GM21390 (cell line): Measurements from ENCODE around the gene ARHGAP8.

Experiments used
- ATAC-seq: cut with Tn5 transposase; IDR thresholded peaks from one replicate; pipeline ENCODE4 v1.9.1; 2021; ENCODE audit not compliant: unreplicated experiment

The ARHGAP8 gene

DNA sequence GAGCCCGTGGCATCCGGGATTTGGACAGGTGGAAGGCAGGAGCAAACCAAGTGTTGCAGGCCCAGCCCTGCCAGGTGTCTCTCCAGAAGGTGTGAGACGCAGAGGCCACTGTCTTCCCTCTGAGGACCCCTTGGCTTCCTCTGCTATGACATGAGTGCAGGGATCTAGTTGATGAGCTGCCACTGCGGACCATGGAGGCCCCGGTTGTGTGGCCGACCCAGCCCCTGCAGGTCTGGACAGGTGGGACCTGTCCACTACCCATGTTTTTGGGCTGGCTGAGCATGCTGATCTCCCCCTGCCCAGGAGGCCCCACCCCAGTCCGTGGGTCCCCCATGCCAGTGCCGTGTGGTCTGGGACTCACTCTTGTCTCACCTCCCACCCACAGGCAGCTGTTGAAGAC lies 27.5 kb upstream of the ARHGAP8 start:
- no peak for ATAC-seq

DNA sequence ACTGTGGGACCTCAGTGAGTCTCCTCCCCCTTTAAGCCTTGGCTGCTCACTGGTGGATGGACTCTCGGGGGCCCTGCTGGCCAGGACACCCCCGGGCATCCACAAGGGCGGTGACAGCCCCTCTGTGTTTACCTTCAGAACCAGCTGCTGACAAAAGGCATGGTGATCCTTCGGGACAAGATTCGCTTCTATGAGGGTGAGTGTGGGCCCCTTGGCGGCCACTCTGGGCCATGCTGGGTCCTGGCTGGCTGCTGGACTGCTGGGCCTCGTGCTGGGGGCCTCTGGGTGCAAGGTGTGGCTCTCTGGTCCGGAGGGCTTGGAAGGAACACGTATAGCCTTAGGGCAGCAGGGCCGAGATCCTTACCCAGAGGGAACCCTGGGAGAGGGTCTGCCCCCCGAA lies 25.9 kb upstream of the ARHGAP8 start:
- no peak for ATAC-seq

DNA sequence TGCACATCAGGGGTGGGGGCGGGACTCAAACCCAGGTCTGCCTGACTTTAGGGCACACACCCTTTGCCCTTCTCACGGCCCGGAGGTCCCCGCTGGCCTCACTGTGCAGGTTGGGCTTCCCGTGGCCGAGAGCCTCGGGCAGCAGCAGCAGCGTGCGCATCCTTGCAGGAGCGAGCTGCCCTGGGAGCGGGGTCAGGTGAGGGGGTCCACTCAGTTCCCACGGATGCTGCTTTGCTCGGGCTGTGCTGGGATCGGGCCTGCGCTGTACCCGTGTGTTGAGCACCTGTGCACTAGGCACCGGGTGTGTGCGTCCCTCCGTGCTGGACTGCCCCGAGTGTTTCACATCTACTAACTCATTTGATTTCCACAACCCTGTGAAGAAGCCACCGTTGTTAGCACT lies 25.2 kb upstream of the ARHGAP8 start:
- ATAC-seq = no peak

DNA sequence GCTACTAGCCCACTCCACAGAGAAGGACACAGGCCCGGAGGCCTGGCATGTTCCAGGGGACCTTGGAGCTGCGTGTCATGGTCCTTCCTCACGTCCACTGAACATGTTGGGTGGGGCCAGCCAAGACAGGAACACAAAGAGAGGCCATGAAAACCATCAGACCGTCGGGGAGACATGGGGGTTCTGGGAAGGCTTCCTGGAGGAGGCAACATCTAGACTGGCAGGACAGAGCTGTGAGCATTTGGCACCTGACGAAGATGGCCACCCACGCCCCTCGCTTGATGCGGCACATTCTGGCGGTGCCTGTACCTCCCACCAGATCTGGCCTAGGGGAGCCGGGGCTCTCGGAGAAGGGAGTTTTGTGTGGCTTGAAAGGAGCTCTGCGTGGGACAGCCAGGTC lies 24.7 kb upstream of the ARHGAP8 start:
- no peak for ATAC-seq

DNA sequence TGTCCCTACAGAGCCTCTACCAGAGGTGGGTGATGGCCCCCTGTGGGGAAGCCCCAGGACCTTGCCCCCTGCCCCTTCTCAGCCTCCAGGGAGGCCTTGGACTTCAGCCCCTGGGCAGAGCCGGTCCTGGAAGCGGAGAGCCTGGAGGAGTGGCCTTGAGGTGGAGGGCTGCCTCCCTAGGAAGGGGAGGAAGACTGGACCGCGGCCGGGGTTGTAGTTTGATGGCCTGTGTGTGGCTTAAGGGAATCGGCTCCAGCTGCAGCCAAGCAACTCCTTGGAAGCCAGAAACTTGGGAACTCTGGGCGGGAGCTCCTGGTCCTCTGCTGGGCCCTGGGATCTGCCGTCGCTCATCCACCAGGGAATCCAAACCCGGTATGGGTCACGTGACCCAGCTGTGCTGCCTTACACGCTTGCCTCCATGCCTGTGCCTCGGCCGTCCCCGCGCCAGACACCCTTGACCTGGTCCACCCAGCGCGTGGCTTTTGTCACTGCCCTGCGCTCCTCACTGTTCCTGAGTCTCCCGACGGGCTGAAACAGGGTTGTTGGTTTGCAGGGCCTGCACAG lies 23.5 kb upstream of the ARHGAP8 start:
- ATAC-seq = no peak

DNA sequence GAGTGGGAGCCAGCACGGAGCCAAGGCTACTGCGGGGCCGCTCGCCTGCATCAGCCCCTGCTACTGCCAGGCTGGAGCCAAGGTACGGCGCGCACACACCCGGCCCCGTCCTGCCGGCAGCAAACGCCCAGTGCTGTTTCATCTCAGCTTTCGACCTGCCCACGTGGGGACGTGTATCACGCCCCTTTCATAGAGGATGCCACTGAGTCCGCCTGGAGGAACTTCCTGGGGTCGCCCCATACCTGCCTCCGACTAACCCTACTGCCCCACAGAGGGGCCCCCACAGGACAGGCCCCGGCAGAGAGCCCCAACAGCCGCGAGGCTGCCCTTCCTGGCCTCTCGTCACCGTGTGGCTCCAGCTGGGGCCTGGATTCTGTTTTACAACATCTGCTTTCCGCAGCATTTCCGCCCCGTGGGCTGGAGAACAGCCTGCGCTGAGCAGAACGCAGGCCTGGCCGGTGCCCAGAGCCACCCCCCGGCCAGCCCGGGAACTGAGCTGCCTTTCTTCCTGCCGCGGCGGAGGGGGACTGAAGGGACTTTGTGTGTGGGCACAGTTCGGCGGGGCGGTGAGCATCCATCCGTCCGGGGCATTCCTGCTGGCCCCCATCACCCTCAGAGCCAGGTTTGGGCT lies 22.9 kb upstream of the ARHGAP8 start:
- no peak for ATAC-seq

DNA sequence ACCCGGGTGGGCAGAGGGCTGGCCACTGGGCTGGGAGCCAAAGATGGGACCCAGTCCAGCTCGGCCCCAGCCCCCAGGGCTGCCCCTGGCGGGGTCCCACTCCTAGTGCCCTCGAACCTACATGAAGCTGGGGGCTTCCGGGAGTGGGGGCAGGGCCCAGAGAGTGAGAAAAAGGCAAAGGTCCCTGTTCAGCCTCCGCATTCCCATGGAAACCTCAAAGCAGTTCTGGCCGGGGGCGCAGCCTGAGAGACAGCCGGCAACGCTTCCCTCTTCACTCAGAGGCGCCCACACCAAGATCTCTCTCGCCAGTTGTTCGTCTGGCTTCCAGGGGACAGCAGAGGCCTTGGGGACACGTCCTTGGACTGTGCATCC lies 22.4 kb upstream of the ARHGAP8 start:
- no peak for ATAC-seq

DNA sequence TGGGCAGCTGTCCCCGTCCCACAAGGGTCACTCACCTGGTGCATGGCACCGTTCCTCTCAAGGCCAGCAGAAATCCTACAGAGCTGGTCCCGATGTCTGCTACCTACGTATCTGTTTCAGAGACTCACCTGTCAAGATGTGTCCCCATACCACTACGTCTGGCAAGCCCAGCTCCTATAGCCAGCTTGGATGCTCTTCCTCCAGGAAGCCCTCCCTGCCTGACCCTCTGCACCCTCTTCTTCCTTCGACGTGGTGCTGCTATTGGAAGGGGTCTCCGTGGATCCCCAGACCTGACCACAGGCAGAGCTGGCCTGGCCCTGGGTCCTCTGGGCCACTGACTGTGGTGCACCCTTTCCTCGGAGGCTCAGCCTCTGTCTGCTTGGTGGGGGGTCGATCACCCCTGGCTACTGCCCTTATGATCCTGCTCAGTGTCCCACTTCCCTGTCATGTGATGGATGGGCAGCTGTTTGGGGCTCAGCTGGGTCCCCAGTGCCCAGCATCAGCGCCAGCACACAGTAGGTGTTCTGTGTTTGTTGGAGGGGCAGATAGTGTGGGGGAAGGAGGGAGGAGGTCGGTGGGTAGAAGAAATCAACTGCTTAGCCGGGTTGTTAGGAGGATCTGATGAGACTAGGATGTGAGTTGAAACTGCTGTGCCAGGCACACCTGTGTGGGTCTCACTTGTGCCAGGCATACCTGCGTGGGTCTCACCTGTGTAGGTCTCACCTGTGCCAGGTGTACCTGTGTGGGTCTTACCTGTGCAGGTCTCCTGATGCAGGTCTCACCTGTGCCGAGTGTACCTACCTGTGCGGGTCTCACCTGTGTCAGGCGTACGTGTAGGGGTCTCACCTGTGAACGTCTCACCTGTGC lies 21.7 kb upstream of the ARHGAP8 start:
- ATAC-seq = no peak

DNA sequence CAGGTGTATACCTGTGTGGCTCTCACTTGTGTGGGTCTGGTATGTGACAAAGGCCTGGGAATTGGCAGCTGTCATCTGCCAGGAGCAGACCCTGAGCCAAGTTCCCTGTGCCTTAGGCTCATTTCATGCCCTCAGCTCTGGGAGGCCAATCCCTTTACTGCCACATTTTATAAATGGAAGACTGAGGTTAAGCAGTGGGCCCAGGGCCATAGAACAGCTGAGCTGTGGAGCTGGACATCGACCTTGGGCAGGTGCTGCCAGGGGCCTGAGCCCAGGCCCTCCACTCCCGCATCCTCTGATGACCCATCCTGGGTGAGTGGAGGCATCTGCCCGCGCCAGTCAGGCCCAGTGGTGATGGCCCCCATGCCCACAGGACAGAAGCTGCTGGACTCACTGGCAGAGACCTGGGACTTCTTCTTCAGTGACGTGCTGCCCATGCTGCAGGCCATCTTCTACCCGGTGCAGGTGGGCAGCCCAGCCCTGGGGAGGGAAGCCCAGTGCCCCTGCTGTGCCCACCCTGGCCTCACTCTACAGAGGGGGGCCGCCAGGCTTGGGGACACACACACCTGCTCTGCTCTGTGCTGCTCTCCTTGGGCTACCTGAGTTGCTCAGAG lies 20.9 kb upstream of the ARHGAP8 start:
- ATAC-seq = no peak

DNA sequence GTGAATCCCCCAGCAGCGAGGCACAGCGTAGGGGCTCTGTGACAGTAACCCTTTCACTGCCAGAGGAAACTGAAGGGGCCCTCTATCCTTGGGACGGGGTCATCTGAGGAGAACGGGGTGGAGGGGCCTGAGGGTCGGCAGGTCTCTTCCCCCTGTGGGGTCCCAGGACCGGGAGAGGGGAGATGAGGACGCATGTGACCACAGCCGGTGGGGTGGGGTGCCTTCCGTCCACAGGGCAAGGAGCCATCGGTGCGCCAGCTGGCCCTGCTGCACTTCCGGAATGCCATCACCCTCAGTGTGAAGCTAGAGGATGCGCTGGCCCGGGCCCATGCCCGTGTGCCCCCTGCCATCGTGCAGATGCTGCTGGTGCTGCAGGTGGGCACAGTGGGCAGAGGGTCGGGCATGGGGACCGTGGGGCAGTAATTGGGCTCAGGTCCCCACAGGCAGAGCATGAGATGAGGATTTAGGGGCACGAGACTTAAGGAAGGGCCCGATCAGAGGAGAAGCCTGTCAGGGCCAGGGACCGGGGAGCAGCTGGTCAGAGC lies 20.3 kb upstream of the ARHGAP8 start:
- ATAC-seq = no peak

DNA sequence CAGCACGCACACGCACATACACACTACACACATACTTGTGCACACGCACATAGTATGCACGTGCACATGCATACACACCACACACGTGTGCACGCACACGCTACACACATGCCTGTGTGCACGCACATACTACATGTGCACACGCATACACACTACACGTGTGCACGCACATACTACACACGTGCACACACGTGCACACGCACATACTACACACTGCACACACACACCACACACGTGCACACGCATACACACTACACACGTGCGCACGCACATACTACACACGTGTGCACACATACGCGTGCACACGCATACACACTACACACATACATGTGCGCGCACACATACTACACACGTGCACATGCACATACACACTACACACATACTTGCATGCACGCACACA lies 19.7 kb upstream of the ARHGAP8 start:
- ATAC-seq = no peak

DNA sequence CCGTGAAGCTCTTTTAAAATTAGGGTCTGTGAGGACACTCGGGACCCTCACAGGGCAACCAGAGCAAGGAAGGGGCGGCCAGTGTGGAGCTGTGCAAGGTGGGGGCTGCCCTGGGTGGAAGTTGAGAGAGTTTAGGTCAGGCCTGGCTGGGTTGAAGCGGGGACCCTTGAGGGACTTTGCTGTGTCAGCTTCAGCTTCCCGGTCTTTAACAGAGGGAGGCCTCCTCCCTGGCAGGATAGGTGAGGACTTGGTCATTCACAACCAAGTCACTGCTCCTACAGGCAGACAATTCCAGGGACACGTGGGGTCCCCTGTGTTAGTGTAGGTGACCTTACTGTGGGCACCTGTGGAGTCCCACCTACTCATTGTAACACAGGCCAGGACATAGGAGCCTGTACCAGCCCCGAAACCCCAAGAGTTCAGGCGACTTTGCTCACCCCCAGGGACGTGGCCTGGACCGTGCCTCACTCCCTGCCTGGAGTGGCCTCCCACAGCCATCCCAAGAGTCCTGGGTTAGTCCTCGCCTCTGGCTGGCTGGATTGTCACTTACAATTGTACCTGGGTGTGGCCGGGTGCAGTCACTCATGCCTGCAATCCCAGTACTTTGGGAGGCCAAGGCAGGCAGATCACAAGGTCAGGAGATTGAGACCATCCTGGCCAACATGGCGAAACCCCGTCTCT lies 18.8 kb upstream of the ARHGAP8 start:
- ATAC-seq = no peak

DNA sequence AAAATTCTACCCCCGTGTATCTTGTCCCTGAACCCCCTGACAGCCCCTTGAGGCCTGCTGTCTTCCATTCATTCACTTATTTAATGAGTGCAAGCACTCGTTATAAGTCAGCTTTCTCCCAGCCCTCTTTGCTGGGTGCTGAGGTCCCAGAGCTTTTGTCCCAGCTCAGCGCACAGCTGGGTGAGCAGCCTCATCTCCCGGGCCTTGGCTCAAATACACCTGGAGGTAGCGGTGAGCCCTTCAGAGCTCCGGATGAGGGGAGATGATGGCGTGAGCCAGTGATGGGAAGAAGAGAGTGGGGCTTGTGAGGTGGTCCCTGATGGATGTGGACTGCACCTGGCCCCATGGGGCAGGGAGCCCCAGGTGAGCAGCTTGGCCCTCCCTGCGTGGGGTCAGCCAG lies 18.1 kb upstream of the ARHGAP8 start:
- no peak for ATAC-seq

DNA sequence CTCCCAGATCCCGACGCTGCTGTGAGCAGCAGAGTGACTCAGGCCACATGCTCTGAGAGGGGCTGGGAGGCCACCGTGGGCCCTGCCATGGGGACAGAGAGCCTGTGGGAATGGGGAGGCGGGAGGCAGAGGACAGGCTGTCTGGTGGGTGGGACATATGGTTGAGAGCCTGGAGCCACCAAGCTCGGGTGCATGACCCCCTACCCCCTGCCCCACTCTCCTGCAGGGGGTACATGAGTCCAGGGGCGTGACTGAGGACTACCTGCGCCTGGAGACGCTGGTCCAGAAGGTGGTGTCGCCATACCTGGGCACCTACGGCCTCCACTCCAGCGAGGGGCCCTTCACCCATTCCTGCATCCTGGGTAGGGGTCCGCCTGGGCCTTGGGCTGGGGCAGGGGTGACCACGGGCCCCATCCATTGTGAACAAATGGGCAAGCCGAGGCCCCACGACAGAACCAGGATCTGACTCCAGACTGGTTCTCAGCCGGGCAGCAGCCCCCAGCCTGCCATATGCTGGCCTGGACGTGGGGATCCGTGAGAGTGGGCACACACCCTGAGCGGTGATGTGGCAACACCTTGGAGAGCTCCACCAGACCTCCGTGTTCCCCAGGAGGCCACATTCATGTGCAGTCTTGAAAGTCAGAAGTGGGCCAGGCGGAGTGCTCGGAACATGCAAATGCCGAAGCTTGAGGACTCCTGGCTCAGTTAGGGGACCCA lies 17.4 kb upstream of the ARHGAP8 start:
- no peak for ATAC-seq

DNA sequence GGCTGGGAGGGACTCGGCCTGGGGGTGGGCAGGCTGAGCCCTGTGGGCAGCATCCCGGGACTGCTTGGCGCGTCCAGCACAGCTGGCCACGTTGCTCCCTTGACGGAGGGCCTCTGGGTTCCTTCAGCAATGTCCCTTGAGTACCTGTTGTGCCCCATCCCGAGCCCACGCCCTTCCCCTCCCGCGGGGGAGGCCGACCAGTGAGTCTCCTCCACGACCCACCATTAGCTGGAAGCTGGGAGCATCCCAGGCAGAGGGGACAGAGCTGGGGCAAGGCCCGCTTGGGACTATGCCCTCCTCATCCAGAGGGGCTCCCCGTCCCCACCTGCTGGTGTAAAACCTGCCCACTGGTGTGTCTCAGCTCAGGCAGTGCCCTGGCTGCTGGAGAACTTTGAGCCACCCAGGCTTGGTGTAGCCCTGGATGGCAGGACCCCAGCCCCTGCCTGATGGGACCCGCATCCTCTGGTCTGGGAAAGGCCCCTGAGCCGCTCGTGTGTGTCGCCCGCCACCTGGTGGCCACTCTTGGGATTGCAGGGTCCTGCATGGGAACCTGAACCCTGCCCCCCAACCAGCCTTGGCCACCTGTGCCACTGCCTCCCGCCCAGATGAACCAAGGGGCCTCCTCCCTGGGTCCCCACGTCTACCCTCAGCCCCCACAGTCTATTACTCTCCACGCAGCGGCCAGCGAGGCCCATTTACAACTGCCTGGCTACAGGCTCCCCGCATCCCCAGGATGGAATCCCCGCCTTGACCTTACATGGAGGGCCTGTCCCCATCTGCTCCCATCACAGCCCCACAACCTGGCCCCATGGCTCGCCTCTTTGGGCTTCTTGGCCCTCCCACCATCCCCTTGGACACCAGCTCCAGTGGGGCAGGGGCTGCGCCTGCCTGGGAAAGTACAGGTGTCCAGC lies 16.6 kb upstream of the ARHGAP8 start:
- ATAC-seq = no peak

DNA sequence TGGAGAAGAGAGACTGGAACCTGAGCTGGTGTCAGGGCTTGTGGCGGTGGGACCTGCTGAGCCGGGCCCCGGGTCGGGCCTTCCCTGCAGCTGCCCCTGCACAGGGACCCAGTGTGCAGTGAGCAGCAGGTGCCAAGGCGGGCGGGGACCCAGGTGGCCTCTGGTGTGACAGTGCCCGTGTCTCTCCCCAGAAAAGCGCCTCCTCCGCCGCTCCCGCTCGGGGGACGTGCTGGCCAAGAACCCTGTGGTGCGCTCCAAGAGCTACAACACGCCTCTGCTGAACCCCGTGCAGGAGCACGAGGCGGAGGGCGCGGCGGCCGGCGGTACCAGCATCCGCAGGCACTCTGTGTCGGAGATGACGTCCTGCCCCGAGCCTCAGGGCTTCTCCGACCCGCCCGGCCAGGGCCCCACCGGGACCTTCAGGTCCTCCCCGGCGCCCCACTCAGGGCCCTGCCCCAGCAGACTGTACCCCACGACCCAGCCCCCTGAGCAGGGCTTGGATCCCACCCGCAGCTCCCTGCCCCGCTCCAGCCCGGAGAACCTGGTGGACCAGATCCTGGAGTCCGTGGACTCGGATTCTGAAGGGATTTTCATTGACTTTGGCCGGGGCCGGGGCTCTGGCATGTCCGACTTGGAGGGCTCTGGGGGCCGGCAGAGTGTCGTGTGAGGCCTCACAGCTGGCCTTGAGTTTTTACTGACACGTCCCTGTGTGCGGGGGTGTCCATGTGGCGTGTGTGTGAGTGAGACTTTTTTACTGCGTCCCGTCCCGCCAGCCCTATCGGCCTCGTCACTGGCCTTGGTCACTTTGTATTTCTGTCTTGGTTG lies 15.6 kb upstream of the ARHGAP8 start:
- ATAC-seq = no peak

DNA sequence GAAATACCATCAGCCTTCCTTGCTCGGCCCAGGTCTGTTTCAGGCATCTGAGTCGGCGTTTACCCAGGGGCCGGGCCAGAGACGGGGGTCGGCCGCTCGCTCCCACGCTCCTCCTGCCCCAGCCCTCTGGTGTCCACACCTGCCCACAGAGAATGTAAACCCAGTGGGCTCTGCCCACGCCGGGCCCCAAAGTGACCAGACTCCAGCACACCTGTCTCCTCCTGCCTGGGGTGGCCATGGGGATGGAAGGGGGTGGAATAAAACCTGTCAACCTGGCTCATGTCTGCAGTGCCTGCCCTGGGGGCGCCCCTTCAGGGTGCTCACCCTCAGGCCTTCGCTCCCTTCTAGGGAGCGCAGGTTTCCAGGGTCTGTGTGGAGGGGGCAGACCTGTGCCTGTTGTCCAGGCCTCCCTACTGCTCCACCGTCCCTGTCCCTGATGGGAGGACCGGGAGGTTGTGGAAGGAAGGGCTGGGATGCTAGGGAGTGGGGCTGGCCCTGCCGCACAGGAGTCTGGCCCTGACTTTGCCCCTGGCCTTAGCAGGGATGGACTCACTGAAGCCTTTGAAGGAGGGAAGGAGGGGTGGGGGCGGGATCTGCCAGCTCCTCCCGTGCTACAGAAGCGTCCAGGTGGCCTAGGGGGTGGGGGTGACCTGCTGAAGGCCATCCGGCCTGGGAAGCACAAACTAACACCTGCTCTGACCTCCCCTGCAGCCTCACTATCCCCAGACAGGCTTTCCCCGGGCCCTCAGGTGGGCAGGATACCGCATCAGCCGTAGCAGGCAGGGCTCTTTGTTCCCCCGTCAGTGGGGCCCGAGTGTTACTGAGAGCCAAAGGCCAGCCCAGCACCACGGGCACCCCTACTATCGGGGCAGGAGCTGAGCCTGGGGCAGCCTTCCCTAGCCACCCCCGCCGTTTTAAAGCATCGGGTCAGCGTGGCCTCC lies 14.7 kb upstream of the ARHGAP8 start:
- no peak for ATAC-seq

DNA sequence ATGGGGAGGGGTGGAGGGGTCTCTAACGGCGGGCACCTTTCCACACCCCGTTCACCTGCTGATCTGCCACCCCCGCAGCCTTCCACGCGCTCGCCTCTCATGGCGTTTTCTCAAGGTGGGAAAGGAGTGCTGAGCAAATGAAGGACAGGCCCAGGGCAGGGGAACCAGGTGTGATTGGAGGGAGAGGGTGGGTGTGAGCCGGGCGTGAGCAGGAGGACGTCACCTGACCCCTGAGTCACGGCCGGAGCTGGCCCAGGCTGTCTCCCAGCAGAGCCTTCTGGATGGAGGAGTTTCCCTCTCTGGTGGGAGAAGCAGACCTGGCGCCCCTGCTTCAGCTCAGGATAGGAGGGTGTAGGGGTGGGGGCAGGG lies 14.0 kb upstream of the ARHGAP8 start:
- no peak for ATAC-seq
